HepG2 (cell line): Measurements from ENCODE around the gene RRP36. TPM values are rescaled to one million over a fixed set of nuclear protein-coding genes. Genes with fewer than 3 reads are reported as not detected.
A peak's percentile ranks its signal among the peaks of the same experiment; 100 is the strongest.

Experiments used
- AGO2 ChIP-seq: fragments of 200-400 bp; formaldehyde crosslinking; optimal IDR thresholded peaks from 2 replicates; pipeline ENCODE3; 2017; ENCODE audit warnings: mild to moderate bottlenecking, low read depth, low read length, moderate library complexity
- CBX2 ChIP-seq, 2 experiments: fragments of 200-600 bp in 1 of 2; sonication (generic); formaldehyde crosslinking in 1 of 2; IDR thresholded peaks; 2 replicates each; pipeline versions ENCODE4 v1.7.0 to v1.8.1; 2018 to 2022; ENCODE audit warnings: low read depth in 2 of 2, low read length in 1 of 2, mild to moderate bottlenecking in 1 of 2, missing genetic modification reagents in 1 of 2
- ISL2 ChIP-seq: sonication (generic); formaldehyde crosslinking; IDR thresholded peaks from 2 replicates; pipeline ENCODE4 v1.5.0; 2020; ENCODE audit warnings: missing genetic modification reagents
- MXD4 ChIP-seq: IDR thresholded peaks from 2 replicates; pipeline ENCODE4 v1.6.1; 2016; ENCODE audit warnings: mild to moderate bottlenecking, missing biosample characterization, missing genetic modification reagents
- NFKB2 ChIP-seq: sonication (generic); formaldehyde crosslinking; IDR thresholded peaks from 2 replicates; pipeline ENCODE4 v1.4.0; 2020; ENCODE audit warnings: missing genetic modification reagents, borderline replicate concordance
- PHF5A ChIP-seq: IDR thresholded peaks from one replicate; pipeline ENCODE4 v1.6.1; 2018; ENCODE audit warnings: low read depth, missing genetic modification reagents; ENCODE audit not compliant: unreplicated experiment
- SATB2 ChIP-seq: sonication (generic); formaldehyde crosslinking; IDR thresholded peaks from 2 replicates; pipeline ENCODE4 v1.5.0; 2020; ENCODE audit warnings: missing genetic modification reagents
- U2AF2 ChIP-seq: fragments of 200-400 bp; formaldehyde crosslinking; IDR thresholded peaks from 2 replicates; pipeline ENCODE4 v1.6.1; 2017; ENCODE audit warnings: low read depth, mild to moderate bottlenecking, low read length
- ZNF136 ChIP-seq: sonication (generic); formaldehyde crosslinking; IDR thresholded peaks from 2 replicates; pipeline ENCODE4 v1.8.1; 2022; ENCODE audit warnings: low read depth, mild to moderate bottlenecking, moderate library complexity, missing genetic modification reagents
- ZNF282 ChIP-seq: fragments of 450-650 bp; IDR thresholded peaks from 2 replicates; pipeline ENCODE4 v1.6.1; 2018; ENCODE audit not compliant: partially characterized antibody
- ZNF619 ChIP-seq: sonication (generic); formaldehyde crosslinking; IDR thresholded peaks from 2 replicates; pipeline ENCODE4 v1.4.0; 2020; ENCODE audit warnings: mild to moderate bottlenecking, missing genetic modification reagents
- ZNF652 ChIP-seq: IDR thresholded peaks from 2 replicates; pipeline ENCODE4 v1.6.1; 2016; ENCODE audit warnings: low read depth, borderline replicate concordance
- polyA plus RNA-seq, 8 experiments: library from polyadenylated mRNA; depleted of rRNA in 3 of 8; stranded (reverse) in 7 of 8; unstranded in 1 of 8; fragments of >200 nt; fragmentation: Illumina TruSeq in 4 of 8; extraction: Trizol in 4 of 8; gene quantifications; 2 replicates each; pipeline versions ENCODE4 v1.2.1 to v1.2.3, GENCODE V29; 2011 to 2016; ENCODE audit warnings: low read depth in 4 of 8, missing spikeins in 1 of 8, mixed read lengths in 1 of 8; ENCODE audit not compliant: insufficient read depth in 1 of 8
- total RNA-seq, 5 experiments: library from RNA; depleted of rRNA; stranded (reverse); fragments of >200 nt; fragmentation: Illumina TruSeq; extraction: Trizol; gene quantifications; 2 replicates each; pipeline ENCODE4 v1.2.3, GENCODE V29; 2016; ENCODE audit warnings: low read depth in 1 of 5
- TF ChIP-seq, protein P1 (sequence below): sonication (generic); formaldehyde crosslinking; IDR thresholded peaks from 2 replicates; pipeline ENCODE4 v1.5.0; 2020; ENCODE audit warnings: mild to moderate bottlenecking, missing genetic modification reagents
- TF ChIP-seq, protein P2 (sequence below): sonication (generic); formaldehyde crosslinking; IDR thresholded peaks from 2 replicates; pipeline ENCODE4 v1.5.0; 2020; ENCODE audit warnings: mild to moderate bottlenecking, missing genetic modification reagents, borderline replicate concordance
- TF ChIP-seq, protein P3 (sequence below): sonication (generic); formaldehyde crosslinking; IDR thresholded peaks from 2 replicates; pipeline ENCODE4 v1.4.0; 2020; ENCODE audit warnings: mild to moderate bottlenecking, missing genetic modification reagents

Gene RRP36
- total and polyA plus RNA-seq, 2 of the 13 experiments (the other 11 are each of a cell fraction or from before 2014, with no cell fraction given): 29.5 to 144 TPM

DNA sequence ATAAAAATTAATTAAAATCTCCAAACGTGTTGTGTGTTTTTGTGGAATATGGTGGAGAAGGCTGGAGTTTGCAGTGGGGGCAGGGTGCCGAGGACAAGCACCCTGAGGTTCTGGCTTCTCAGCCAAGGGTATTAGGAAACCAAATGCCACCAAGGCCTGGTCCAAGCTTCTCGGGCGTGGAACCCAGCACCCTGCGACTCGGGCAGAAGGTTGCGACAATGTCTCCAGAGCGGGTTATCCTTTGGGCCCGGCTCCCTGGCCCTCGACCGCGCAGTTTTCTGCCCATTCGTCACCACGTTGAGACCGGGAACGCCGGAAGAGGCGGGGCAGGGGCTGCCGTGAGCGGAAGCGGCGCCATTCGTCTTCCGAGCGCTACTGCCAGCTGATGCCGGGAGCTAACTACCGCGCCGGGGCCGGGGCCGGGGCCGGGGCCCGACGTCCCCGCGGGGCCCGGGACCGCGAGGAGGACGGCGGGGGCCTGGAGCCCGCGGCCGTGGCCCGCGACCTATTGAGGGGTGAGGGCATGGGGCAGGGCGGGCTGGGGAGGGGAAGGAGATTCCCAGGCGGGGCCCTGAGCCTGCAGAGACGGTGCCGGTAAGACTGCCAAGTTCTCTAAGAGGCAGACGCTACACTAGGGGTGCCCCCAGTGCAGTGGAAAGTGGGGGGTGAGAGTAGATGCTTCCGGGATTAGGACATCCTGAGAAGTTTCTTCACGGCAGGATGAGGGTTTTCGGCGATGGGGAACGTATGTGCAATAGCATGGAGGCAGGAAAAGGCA lies at the start of gene RRP36 (continued):
- peak; percentile 62; the same call in 1 of the 2 replicates for TF ChIP-seq MXD4 (CRISPR knock-in tag)
- TF ChIP-seq ZNF282: no peak
- 0 out of 2 replicates have a peak, but pooled peaks have one; percentile 25 for TF ChIP-seq ISL2
- no peak for TF ChIP-seq ZNF619 (CRISPR knock-in tag)
- TF ChIP-seq ZNF136 (CRISPR knock-in tag): no peak
- peak; percentile 27; the same call in 1 of the 2 replicates for TF ChIP-seq ZNF652 (CRISPR knock-in tag)
- peak; percentile 54 for TF ChIP-seq PHF5A (CRISPR knock-in tag)
- peak; percentile 95 for TF ChIP-seq AGO2
- TF ChIP-seq, protein P1, sequence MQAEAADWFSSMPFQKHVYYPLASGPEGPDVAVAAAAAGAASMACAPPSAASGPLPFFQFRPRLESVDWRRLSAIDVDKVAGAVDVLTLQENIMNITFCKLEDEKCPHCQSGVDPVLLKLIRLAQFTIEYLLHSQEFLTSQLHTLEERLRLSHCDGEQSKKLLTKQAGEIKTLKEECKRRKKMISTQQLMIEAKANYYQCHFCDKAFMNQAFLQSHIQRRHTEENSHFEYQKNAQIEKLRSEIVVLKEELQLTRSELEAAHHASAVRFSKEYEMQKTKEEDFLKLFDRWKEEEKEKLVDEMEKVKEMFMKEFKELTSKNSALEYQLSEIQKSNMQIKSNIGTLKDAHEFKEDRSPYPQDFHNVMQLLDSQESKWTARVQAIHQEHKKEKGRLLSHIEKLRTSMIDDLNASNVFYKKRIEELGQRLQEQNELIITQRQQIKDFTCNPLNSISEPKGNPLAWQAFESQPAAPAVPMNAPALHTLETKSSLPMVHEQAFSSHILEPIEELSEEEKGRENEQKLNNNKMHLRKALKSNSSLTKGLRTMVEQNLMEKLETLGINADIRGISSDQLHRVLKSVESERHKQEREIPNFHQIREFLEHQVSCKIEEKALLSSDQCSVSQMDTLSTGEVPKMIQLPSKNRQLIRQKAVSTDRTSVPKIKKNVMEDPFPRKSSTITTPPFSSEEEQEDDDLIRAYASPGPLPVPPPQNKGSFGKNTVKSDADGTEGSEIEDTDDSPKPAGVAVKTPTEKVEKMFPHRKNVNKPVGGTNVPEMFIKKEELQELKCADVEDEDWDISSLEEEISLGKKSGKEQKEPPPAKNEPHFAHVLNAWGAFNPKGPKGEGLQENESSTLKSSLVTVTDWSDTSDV: no peak; the same call in 1 of the 2 replicates
- no peak for TF ChIP-seq U2AF2
- peak; percentile 50; the same call in 1 of the 2 replicates for TF ChIP-seq NFKB2 (CRISPR knock-in tag)
- TF ChIP-seq, protein P2, sequence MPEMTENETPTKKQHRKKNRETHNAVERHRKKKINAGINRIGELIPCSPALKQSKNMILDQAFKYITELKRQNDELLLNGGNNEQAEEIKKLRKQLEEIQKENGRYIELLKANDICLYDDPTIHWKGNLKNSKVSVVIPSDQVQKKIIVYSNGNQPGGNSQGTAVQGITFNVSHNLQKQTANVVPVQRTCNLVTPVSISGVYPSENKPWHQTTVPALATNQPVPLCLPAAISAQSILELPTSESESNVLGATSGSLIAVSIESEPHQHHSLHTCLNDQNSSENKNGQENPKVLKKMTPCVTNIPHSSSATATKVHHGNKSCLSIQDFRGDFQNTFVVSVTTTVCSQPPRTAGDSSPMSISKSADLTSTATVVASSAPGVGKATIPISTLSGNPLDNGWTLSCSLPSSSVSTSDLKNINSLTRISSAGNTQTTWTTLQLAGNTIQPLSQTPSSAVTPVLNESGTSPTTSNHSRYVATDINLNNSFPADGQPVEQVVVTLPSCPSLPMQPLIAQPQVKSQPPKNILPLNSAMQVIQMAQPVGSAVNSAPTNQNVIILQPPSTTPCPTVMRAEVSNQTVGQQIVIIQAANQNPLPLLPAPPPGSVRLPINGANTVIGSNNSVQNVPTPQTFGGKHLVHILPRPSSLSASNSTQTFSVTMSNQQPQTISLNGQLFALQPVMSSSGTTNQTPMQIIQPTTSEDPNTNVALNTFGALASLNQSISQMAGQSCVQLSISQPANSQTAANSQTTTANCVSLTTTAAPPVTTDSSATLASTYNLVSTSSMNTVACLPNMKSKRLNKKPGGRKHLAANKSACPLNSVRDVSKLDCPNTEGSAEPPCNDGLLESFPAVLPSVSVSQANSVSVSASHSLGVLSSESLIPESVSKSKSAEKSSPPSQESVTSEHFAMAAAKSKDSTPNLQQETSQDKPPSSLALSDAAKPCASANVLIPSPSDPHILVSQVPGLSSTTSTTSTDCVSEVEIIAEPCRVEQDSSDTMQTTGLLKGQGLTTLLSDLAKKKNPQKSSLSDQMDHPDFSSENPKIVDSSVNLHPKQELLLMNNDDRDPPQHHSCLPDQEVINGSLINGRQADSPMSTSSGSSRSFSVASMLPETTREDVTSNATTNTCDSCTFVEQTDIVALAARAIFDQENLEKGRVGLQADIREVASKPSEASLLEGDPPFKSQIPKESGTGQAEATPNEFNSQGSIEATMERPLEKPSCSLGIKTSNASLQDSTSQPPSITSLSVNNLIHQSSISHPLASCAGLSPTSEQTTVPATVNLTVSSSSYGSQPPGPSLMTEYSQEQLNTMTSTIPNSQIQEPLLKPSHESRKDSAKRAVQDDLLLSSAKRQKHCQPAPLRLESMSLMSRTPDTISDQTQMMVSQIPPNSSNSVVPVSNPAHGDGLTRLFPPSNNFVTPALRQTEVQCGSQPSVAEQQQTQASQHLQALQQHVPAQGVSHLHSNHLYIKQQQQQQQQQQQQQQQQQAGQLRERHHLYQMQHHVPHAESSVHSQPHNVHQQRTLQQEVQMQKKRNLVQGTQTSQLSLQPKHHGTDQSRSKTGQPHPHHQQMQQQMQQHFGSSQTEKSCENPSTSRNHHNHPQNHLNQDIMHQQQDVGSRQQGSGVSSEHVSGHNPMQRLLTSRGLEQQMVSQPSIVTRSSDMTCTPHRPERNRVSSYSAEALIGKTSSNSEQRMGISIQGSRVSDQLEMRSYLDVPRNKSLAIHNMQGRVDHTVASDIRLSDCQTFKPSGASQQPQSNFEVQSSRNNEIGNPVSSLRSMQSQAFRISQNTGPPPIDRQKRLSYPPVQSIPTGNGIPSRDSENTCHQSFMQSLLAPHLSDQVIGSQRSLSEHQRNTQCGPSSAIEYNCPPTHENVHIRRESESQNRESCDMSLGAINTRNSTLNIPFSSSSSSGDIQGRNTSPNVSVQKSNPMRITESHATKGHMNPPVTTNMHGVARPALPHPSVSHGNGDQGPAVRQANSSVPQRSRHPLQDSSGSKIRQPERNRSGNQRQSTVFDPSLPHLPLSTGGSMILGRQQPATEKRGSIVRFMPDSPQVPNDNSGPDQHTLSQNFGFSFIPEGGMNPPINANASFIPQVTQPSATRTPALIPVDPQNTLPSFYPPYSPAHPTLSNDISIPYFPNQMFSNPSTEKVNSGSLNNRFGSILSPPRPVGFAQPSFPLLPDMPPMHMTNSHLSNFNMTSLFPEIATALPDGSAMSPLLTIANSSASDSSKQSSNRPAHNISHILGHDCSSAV: no peak
- no peak for TF ChIP-seq CBX2 (IDR thresholded peaks at IDR 0.05; ENCODE audit: low read depth, low read length)
- no peak for TF ChIP-seq CBX2 (CRISPR knock-in tag; IDR thresholded peaks at IDR 0.05; ENCODE audit: low read depth)
- TF ChIP-seq, protein P3, sequence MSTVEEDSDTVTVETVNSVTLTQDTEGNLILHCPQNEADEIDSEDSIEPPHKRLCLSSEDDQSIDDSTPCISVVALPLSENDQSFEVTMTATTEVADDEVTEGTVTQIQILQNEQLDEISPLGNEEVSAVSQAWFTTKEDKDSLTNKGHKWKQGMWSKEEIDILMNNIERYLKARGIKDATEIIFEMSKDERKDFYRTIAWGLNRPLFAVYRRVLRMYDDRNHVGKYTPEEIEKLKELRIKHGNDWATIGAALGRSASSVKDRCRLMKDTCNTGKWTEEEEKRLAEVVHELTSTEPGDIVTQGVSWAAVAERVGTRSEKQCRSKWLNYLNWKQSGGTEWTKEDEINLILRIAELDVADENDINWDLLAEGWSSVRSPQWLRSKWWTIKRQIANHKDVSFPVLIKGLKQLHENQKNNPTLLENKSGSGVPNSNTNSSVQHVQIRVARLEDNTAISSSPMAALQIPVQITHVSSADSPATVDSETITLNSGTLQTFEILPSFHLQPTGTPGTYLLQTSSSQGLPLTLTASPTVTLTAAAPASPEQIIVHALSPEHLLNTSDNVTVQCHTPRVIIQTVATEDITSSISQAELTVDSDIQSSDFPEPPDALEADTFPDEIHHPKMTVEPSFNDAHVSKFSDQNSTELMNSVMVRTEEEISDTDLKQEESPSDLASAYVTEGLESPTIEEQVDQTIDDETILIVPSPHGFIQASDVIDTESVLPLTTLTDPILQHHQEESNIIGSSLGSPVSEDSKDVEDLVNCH (CRISPR knock-in tag): 0 out of 2 replicates have a peak, but pooled peaks have one; percentile 52
- TF ChIP-seq SATB2 (CRISPR knock-in tag): 0 out of 2 replicates have a peak, but pooled peaks have one; percentile 27
